IMR-90 (cell line): ENCODE measurements around the gene PMP22. TPM values are rescaled to one million over a fixed set of nuclear protein-coding genes. Genes with fewer than 3 reads are reported as not detected.

Experiments used
- ATAC-seq: fragments of 200-7000 bp; cut with Tn5 transposase; 2 replicates; pipeline ENCODE4 v1.9.1; 2020; ENCODE audit warnings: low read depth, mild to moderate bottlenecking, moderate library complexity
- BruUV-seq: library from RNA; stranded (reverse); fragments of 400-500 nt; replicated peaks from 2 replicates; lab custom pipeline; 2021; lab: Mats Ljungman, UMichigan
- CTCF ChIA-PET: fragments of 300-600 bp; formaldehyde crosslinking; extraction: SDS; loops from one replicate; lab custom pipeline; 2021; ENCODE audit warnings: antibody characterized with exemption; lab: Yijun Ruan, JAX
- POLR2A ChIA-PET: fragments of 300-600 bp; sonication (Branson Sonifier 250); formaldehyde crosslinking; loops from one replicate; lab custom pipeline; 2022; ENCODE audit warnings: antibody characterized with exemption; ENCODE audit not compliant: unreplicated experiment; lab: Charles Lee
- DNase-seq: peaks from one replicate; pipeline ENCODE4 v3.0.0; 2013
- H2AFZ ChIP-seq: replicated peaks from 2 replicates; pipeline ENCODE3; 2013; ENCODE audit warnings: low read length, mild to moderate bottlenecking; ENCODE audit not compliant: poor library complexity
- H2AK5ac ChIP-seq: 2 replicates; pipeline ENCODE4 v1.6.1; 2013; ENCODE audit warnings: low read depth, low read length, inconsistent platforms
- H2AK9ac ChIP-seq: replicated peaks from 2 replicates; pipeline ENCODE3; 2013; ENCODE audit warnings: mild to moderate bottlenecking, low read depth, low read length, moderate library complexity; ENCODE audit not compliant: poor library complexity
- H2BK120ac ChIP-seq: 2 replicates; pipeline ENCODE4 v1.6.1; 2013; ENCODE audit warnings: low read depth, low read length, inconsistent platforms
- H2BK15ac ChIP-seq: 3 replicates; pipeline ENCODE4 v1.6.1; 2013; ENCODE audit warnings: low read depth, low read length, inconsistent platforms
- H2BK20ac ChIP-seq: 2 replicates; pipeline ENCODE4 v1.6.1; 2013; ENCODE audit warnings: low read depth, mild to moderate bottlenecking, inconsistent platforms, low read length, moderate library complexity
- H2BK5ac ChIP-seq: 2 replicates; pipeline ENCODE4 v1.6.1; 2013; ENCODE audit warnings: mild to moderate bottlenecking, low read depth, low read length, inconsistent platforms; ENCODE audit not compliant: poor library complexity, severe bottlenecking
- H3K14ac ChIP-seq: replicated peaks from 2 replicates; pipeline ENCODE4 v1.6.1; 2013; ENCODE audit warnings: low read depth, low read length, inconsistent platforms
- H3K18ac ChIP-seq: 2 replicates; pipeline ENCODE4 v1.6.1; 2013; ENCODE audit warnings: low read depth, low read length, control low read depth
- H3K23ac ChIP-seq: 2 replicates; pipeline ENCODE4 v1.6.1; 2013; ENCODE audit warnings: low read depth, low read length, inconsistent platforms
- H3K27ac ChIP-seq: 2 replicates; pipeline ENCODE4 v1.5.1; 2013; ENCODE audit warnings: mild to moderate bottlenecking, control low read depth, low read length; ENCODE audit not compliant: insufficient read depth
- H3K27me3 ChIP-seq: 2 replicates; pipeline ENCODE4 v1.6.1; 2013; ENCODE audit warnings: low read length; ENCODE audit not compliant: control insufficient read depth, insufficient read depth
- H3K36me3 ChIP-seq: 2 replicates; pipeline ENCODE4 v1.6.1; 2013; ENCODE audit warnings: low read length, mixed read lengths; ENCODE audit not compliant: control insufficient read depth, insufficient read depth
- H3K4ac ChIP-seq: 2 replicates; pipeline ENCODE4 v1.6.1; 2013; ENCODE audit warnings: low read depth, low read length, inconsistent platforms
- H3K4me1 ChIP-seq: 2 replicates; pipeline ENCODE4 v1.6.1; 2013; ENCODE audit warnings: low read length, mixed read lengths; ENCODE audit not compliant: control insufficient read depth, insufficient read depth
- H3K4me2 ChIP-seq: 2 replicates; pipeline ENCODE4 v1.6.1; 2013; ENCODE audit warnings: low read depth, mild to moderate bottlenecking, control low read depth, low read length, moderate library complexity
- H3K4me3 ChIP-seq: 2 replicates; pipeline ENCODE4 v1.5.1; 2013; ENCODE audit warnings: low read depth, mild to moderate bottlenecking, control low read depth, low read length, moderate library complexity; ENCODE audit not compliant: insufficient read depth
- H3K56ac ChIP-seq: 2 replicates; pipeline ENCODE4 v1.6.1; 2013; ENCODE audit warnings: low read length, inconsistent platforms; ENCODE audit not compliant: insufficient read depth; ENCODE audit errors: extremely low read depth
- H3K79me1 ChIP-seq, 2 experiments: 2 replicates each; pipeline ENCODE4 v1.6.1; 2013; ENCODE audit warnings: low read length in 2 of 2, inconsistent platforms in 1 of 2, low read depth in 1 of 2
- H3K9ac ChIP-seq: 2 replicates; pipeline ENCODE4 v1.6.1; 2013; ENCODE audit warnings: low read depth, low read length, control low read depth
- H3K9me1 ChIP-seq: 2 replicates; pipeline ENCODE4 v1.6.1; 2013; ENCODE audit warnings: low read length, inconsistent platforms; ENCODE audit not compliant: insufficient read depth
- H3K9me3 ChIP-seq: 2 replicates; pipeline ENCODE4 v1.6.1; 2013; ENCODE audit warnings: low read length; ENCODE audit not compliant: control insufficient read depth, insufficient read depth
- H4K20me1 ChIP-seq: 2 replicates; pipeline ENCODE4 v1.6.1; 2013; ENCODE audit warnings: low read length, inconsistent platforms; ENCODE audit not compliant: insufficient read depth
- H4K5ac ChIP-seq: 2 replicates; pipeline ENCODE4 v1.6.1; 2013; ENCODE audit warnings: mild to moderate bottlenecking, low read depth, low read length, control low read depth
- H4K8ac ChIP-seq, 2 experiments: 2 replicates each; pipeline ENCODE4 v1.6.1; 2013; ENCODE audit warnings: low read depth in 2 of 2, low read length in 2 of 2, control low read depth in 1 of 2, inconsistent platforms in 1 of 2
- H4K91ac ChIP-seq: 2 replicates; pipeline ENCODE4 v1.6.1; 2013; ENCODE audit warnings: low read depth, low read length, inconsistent platforms; ENCODE audit not compliant: insufficient read depth
- MAFK ChIP-seq: IDR thresholded peaks from 2 replicates; pipeline ENCODE4 v1.6.1; 2012; ENCODE audit warnings: low read depth, low read length, improper control_type of control experiment
- WGBS, 2 experiments: methylation state at CpG; one replicate each; pipeline versions ENCODE4 v1.1.5 to v1.1.7; 2013; ENCODE audit warnings: missing lambda C conversion rate in 2 of 2; ENCODE audit not compliant: insufficient read length in 1 of 2; ENCODE audit errors: extremely low coverage in 2 of 2; 5-methylcytosine and 5-hydroxymethylcytosine counted together
- dilution Hi-C: fragments of 300-500 bp; cut with HindIII; formaldehyde crosslinking; loops from one replicate; pipeline ENCODE4 v1.14.3; 2018; ENCODE audit warnings: low sequenced_read_pairs; ENCODE audit not compliant: unreplicated experiment
- in situ Hi-C: fragments of 300-500 bp; cut with MboI; formaldehyde crosslinking; loops from 3 replicates; pipeline ENCODE4 v1.14.3; 2019; ENCODE audit warnings: low sequenced_read_pairs, inconsistent platforms, mixed read lengths
- intact Hi-C: fragments of 100-400 bp; cut with micrococcal nuclease; formaldehyde crosslinking; loops from 2 replicates; pipeline ENCODE4 v1.10.0; 2022
- polyA plus RNA-seq, 3 experiments: library from polyadenylated mRNA; depleted of rRNA; stranded (reverse); fragments of >200 nt; gene quantifications; 2 replicates each; pipeline ENCODE4 v1.2.3, GENCODE V29; 2012; ENCODE audit warnings: low replicate concordance in 1 of 3
- total RNA-seq: library from RNA; depleted of rRNA; stranded (reverse); fragments of >200 nt; gene quantifications from 2 replicates; pipeline ENCODE4 v1.2.3, GENCODE V29; 2012
- TF ChIP-seq, protein P1 (sequence below): fragments of 150-350 bp; IDR thresholded peaks from 2 replicates; pipeline ENCODE4 v1.6.1; 2017; ENCODE audit warnings: mild to moderate bottlenecking, antibody characterized with exemption, low read length, low read depth

Gene PMP22
- total and polyA plus RNA-seq, 2 of the 4 experiments (the other 2 are of a cell fraction), result 33.5 to 72.8 TPM

GRCh38 chr17:15266325-15267125 lies 1.4 kb upstream of the PMP22 start:
- in situ Hi-C loops (loop anchor here (10.0 to 25.0 kb wide), 3 partner anchors 168 to 696 kb away; no protein-coding TSS in a partner anchor), intact Hi-C loops (loop anchor here (10.0 kb wide), 1 partner anchor 78 kb away; the partner anchor contains the start of gene TEKT3)
- H3K4me3 ChIP-seq, result no peak overlapping the region

More at GRCh38 chr17:15266325-15267125, 1.4 kb upstream of the PMP22 start:
- no peak overlapping the region for H2AK9ac ChIP-seq
- 0 out of 2 replicates have a peak overlapping the region, but pooled peaks have one; percentile 7 for H2AK5ac ChIP-seq
- no peak overlapping the region for H4K8ac ChIP-seq
- H3K9me1 ChIP-seq, result peaks cover 1% of the 10 kb centered on the region
- no peak overlapping the region for H3K4ac ChIP-seq
- ATAC-seq (no peak), DNase-seq (no peak)
- H3K4me2 ChIP-seq, result no peak overlapping the region
- no peak overlapping the region for H2BK20ac ChIP-seq
- no peak overlapping the region for H2BK120ac ChIP-seq
- no peak overlapping the region for H2BK5ac ChIP-seq
- no peak overlapping the region for H4K5ac ChIP-seq
- 83% methylated on average over 1 of the region's 13 CpGs; no CpG with 5 or more reads in 1 of the 2 experiments for WGBS, 2 experiments
- no peak overlapping the region for H3K27ac ChIP-seq
- H3K14ac ChIP-seq, result no peak overlapping the region
- peaks cover 48% of the 10 kb centered on the region for H3K27me3 ChIP-seq
- no peak overlapping the region for H3K9ac ChIP-seq
- peaks cover 6% of the 10 kb centered on the region in 2 experiments; a peak in 2 of 4 replicates for H3K79me1 ChIP-seq
- no peaks in the 10 kb centered on the region for H4K20me1 ChIP-seq
- no peak overlapping the region for H3K18ac ChIP-seq
- no peaks in the 10 kb centered on the region for H3K36me3 ChIP-seq
- H3K4me1 ChIP-seq, result peaks cover 4% of the 10 kb centered on the region
- peak; percentile 59; the same call in 1 of the 2 replicates for TF ChIP-seq MAFK
- TF ChIP-seq, protein P1, sequence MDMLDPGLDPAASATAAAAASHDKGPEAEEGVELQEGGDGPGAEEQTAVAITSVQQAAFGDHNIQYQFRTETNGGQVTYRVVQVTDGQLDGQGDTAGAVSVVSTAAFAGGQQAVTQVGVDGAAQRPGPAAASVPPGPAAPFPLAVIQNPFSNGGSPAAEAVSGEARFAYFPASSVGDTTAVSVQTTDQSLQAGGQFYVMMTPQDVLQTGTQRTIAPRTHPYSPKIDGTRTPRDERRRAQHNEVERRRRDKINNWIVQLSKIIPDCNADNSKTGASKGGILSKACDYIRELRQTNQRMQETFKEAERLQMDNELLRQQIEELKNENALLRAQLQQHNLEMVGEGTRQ, result no peak
- H3K56ac ChIP-seq, result no peak overlapping the region
- CTCF ChIA-PET, result no interaction called here
- H2BK15ac ChIP-seq, result no peak overlapping the region
- POLR2A ChIA-PET, result no interaction called here
- H4K91ac ChIP-seq, result no peak overlapping the region
- H3K9me3 ChIP-seq, result no peaks in the 10 kb centered on the region
- BruUV-seq, result no TSS peak
- no peak overlapping the region for H3K23ac ChIP-seq
- dilution Hi-C loops, result no loop called here
- H2AFZ ChIP-seq, result no peak overlapping the region
